ENCODE measurements around the gene NKIRAS2.

Gene NKIRAS2

DNA sequence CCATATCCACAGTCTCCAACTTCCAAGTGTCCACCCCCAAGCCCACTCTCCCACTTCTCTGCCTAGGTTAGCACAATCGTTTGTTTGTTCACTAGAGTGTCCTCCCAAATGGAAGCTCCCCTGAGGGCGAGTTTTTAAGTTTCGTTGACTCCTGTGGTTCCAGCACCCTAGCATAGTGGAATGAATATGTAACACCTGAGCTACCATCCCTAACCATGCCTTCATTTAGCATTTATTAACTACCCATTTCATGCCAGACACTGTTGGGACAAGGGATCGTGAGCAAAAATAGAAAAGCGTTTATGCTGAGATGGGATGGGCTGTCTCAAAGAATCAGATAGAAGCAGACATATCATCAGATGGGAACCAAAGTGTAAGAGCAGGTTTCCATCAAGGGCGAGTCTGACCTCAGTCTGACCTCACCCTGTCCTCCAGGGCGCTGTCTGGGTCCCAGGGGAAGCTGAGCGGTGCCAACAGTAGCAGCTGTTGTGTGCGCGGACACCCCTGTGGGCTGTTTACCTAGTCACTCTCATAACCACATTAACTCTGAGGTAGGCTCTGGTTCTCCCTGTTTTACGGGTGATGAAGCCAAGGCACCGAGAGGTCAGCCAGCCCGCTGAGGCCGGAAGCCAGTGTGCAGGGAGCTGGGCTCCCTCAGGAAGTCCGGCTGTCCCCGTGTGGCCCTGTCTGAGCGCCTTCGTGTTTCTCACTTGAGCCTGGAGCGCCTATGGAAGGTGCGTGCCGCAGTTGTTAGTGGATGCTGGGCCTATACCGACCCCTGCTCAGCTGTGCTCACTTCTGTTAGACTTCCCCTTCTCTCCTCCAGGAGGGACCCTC is 47.1 kb upstream of the NKIRAS2 start (continued):
- TF ChIP-seq ZFP3 (CRISPR knock-in tag; IDR thresholded peaks at IDR 0.05) (no peak; the same call in 1 of the 2 replicates), OSR1 (CRISPR knock-in tag; IDR thresholded peaks at IDR 0.05) (no peak), CSDC2 (CRISPR knock-in tag; IDR thresholded peaks at IDR 0.05) (no peak), PATZ1 (CRISPR knock-in tag; IDR thresholded peaks at IDR 0.05; ENCODE audit: borderline replicate concordance) (no peak), POU6F1 (CRISPR knock-in tag; IDR thresholded peaks at IDR 0.05; ENCODE audit: borderline replicate concordance, low read depth) (no peak), ISL1 (CRISPR knock-in tag; IDR thresholded peaks at IDR 0.05) (no peak; the same call in 1 of the 2 replicates), ZNF8 (CRISPR knock-in tag; IDR thresholded peaks at IDR 0.05) (0 out of 2 replicates have a peak, but pooled peaks have one; percentile 32), GLIS3 (CRISPR knock-in tag; IDR thresholded peaks at IDR 0.05) (no peak), ZNF565 (CRISPR knock-in tag; conservative IDR thresholded peaks at IDR 0.05; ENCODE audit: low read depth) (no peak)
- TF ChIP-seq, protein P1, sequence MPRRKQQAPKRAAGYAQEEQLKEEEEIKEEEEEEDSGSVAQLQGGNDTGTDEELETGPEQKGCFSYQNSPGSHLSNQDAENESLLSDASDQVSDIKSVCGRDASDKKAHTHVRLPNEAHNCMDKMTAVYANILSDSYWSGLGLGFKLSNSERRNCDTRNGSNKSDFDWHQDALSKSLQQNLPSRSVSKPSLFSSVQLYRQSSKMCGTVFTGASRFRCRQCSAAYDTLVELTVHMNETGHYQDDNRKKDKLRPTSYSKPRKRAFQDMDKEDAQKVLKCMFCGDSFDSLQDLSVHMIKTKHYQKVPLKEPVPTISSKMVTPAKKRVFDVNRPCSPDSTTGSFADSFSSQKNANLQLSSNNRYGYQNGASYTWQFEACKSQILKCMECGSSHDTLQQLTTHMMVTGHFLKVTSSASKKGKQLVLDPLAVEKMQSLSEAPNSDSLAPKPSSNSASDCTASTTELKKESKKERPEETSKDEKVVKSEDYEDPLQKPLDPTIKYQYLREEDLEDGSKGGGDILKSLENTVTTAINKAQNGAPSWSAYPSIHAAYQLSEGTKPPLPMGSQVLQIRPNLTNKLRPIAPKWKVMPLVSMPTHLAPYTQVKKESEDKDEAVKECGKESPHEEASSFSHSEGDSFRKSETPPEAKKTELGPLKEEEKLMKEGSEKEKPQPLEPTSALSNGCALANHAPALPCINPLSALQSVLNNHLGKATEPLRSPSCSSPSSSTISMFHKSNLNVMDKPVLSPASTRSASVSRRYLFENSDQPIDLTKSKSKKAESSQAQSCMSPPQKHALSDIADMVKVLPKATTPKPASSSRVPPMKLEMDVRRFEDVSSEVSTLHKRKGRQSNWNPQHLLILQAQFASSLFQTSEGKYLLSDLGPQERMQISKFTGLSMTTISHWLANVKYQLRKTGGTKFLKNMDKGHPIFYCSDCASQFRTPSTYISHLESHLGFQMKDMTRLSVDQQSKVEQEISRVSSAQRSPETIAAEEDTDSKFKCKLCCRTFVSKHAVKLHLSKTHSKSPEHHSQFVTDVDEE (CRISPR knock-in tag; IDR thresholded peaks at IDR 0.05) = peak; percentile 77; the same call in 1 of the 2 replicates

DNA sequence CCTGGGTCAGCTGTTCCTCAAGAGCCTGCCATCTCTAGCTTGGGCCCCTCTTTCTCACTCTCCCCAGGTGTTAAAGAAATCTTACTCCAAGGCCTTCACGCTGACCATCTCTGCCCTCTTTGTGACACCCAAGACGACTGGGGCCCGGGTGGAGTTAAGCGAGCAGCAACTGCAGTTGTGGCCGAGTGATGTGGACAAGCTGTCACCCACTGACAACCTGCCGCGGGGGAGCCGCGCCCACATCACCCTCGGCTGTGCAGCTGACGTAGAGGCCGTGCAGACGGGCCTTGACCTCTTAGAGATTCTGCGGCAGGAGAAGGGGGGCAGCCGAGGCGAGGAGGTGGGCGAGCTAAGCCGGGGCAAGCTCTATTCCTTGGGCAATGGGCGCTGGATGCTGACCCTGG is 46.5 kb upstream of the NKIRAS2 start:
- TF ChIP-seq GLIS3 (CRISPR knock-in tag; IDR thresholded peaks at IDR 0.05) (no peak), ARNTL (CRISPR knock-in tag; IDR thresholded peaks at IDR 0.05; ENCODE audit: borderline replicate concordance, low read depth) (no peak), SNAI2 (CRISPR knock-in tag; IDR thresholded peaks at IDR 0.05) (no peak), ESRRG (CRISPR knock-in tag; IDR thresholded peaks at IDR 0.05) (no peak), ZFP30 (CRISPR knock-in tag; IDR thresholded peaks at IDR 0.05) (no peak)
- TF ChIP-seq, protein P1 (CRISPR knock-in tag; IDR thresholded peaks at IDR 0.05) = no peak

DNA sequence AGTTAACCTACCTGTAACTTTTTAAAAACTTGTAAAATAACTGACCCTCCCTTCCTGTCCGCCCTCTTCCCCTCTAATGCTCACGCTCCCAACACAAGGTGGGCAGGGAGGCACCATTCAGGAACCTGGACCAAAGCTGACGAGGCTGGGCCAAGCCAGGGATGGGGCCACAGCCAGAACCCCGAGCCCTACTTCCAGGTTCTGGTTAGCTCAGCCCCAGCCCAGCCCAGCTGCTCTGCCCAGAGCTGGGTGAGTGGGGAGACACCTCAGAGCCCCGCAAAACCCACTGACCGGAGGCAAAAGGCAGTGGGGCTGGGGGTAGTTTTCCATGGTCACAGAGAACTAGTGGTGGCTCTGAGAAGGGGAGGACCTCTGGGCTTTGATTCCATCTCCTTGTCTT is 45.9 kb upstream of the NKIRAS2 start:
- no peak for ATAC-seq
- TF ChIP-seq, protein P1 (CRISPR knock-in tag; IDR thresholded peaks at IDR 0.05) = no peak

More for the DNA sequence above, 46.5 kb upstream of the NKIRAS2 start:
- no peak for ATAC-seq
